Thymus (tissue), 11 donors: Measurements from ENCODE around the gene GPR33. TPM values are rescaled to one million over a fixed set of nuclear protein-coding genes. Genes with fewer than 3 reads are reported as not detected.
"Not testable (repeated sequence)": the region's sequence is repeated elsewhere in the genome, so short reads cannot be mapped to it uniquely, and the experiment has no call there.

Experiments used
- DNase-seq, 9 donors: peaks; one replicate each; pipeline ENCODE4 v3.0.0-alpha.2; 2013; ENCODE audit warnings: low spot score in 9 of 9, low read depth in 6 of 9, missing footprints in 1 of 9
- H3K27ac ChIP-seq, 2 donors: one replicate each; pipeline ENCODE4 v1.5.1; 2013; ENCODE audit warnings: control low read depth in 1 of 2, low read depth in 1 of 2, low read length in 1 of 2, mild to moderate bottlenecking in 1 of 2, moderate library complexity in 1 of 2
- H3K27me3 ChIP-seq, 2 donors: one replicate each; pipeline ENCODE4 v1.5.1; 2013; ENCODE audit warnings: low read length in 1 of 2; ENCODE audit not compliant: control insufficient read depth in 2 of 2, insufficient read depth in 1 of 2
- H3K36me3 ChIP-seq, 2 donors: one replicate each; pipeline ENCODE4 v1.5.1; 2013; ENCODE audit warnings: low read length in 1 of 2, mild to moderate bottlenecking in 1 of 2, moderate library complexity in 1 of 2; ENCODE audit not compliant: control insufficient read depth in 2 of 2, insufficient read depth in 2 of 2
- H3K4me1 ChIP-seq, 2 donors: one replicate each; pipeline ENCODE4 v1.5.1; 2013; ENCODE audit warnings: low read length in 2 of 2; ENCODE audit not compliant: control insufficient read depth in 2 of 2, insufficient read depth in 2 of 2
- H3K4me3 ChIP-seq, 2 donors: one replicate each; pipeline ENCODE4 v1.5.1; 2013; ENCODE audit warnings: low read length in 2 of 2, control low read depth in 1 of 2, mild to moderate bottlenecking in 1 of 2
- H3K9me3 ChIP-seq, 2 donors: one replicate each; pipeline ENCODE4 v1.5.1; 2013; ENCODE audit warnings: low read length in 1 of 2, mild to moderate bottlenecking in 1 of 2; ENCODE audit not compliant: control insufficient read depth in 2 of 2, insufficient read depth in 1 of 2
- WGBS: extraction: QIAGEN DNeasy Blood & Tissue Kit; methylation state at CpG from one replicate; pipeline ENCODE4 v1.1.7; 2013; 5-methylcytosine and 5-hydroxymethylcytosine counted together
- polyA plus RNA-seq: library from polyadenylated mRNA; stranded (reverse); fragments of 200-250 nt; gene quantifications from one replicate; pipeline ENCODE4 v1.2.3, GENCODE V29; 2013
- total RNA-seq: library from RNA; stranded (reverse); fragments of 120-200 nt; gene quantifications from one replicate; pipeline ENCODE4 v1.2.4, GENCODE V29; 2013
- donor health status: healthy.

Gene GPR33
- total and polyA plus RNA-seq, 2 donors, result 0.14 TPM; not detected in 1

- no peak for DNase-seq
- H3K27me3 ChIP-seq, result no peaks in the 10 kb centered on the region
- whole genome bisulfite sequencing, result 90% methylated on average over 4 of the region's 4 CpGs
- H3K4me3 ChIP-seq, result no peak overlapping the region
- H3K4me1 ChIP-seq, result no peaks in the 10 kb centered on the region
- H3K36me3 ChIP-seq, result no peaks in the 10 kb centered on the region
- H3K27ac ChIP-seq, result no peak overlapping the region
- no peaks in the 10 kb centered on the region for H3K9me3 ChIP-seq
These were observed 11.5 kb downstream of the GPR33 start for GRCh38 chr14:31476131-31476866.

GRCh38 chr14:31466554-31466953 lies 21.3 kb downstream of the GPR33 start:
- H3K27me3 ChIP-seq, result no peaks in the 10 kb centered on the region
- no peak overlapping the region for H3K4me3 ChIP-seq
- H3K36me3 ChIP-seq, result no peaks in the 10 kb centered on the region
- no peaks in the 10 kb centered on the region for H3K4me1 ChIP-seq
- H3K27ac ChIP-seq, result no peak overlapping the region
- no peaks in the 10 kb centered on the region for H3K9me3 ChIP-seq
- 95% methylated on average over 6 of the region's 6 CpGs for WGBS
- DNase-seq, result no peak

- Histone ChIP-seq H3K27me3 (no peaks in the 10 kb centered on the region), H3K27ac (no peak overlapping the region), H3K4me1 (no peaks in the 10 kb centered on the region), H3K9me3 (no peaks in the 10 kb centered on the region), H3K36me3 (no peaks in the 10 kb centered on the region), H3K4me3 (no peak overlapping the region)
- DNase-seq, result no peak
These were observed 22.7 kb downstream of the GPR33 start for GRCh38 chr14:31465111-31465510.

GRCh38 chr14:31462450-31462849 lies 25.4 kb downstream of the GPR33 start:
- not testable (repeated sequence) for H3K4me1 ChIP-seq, DNase-seq, H3K9me3 ChIP-seq, H3K36me3 ChIP-seq, H3K27me3 ChIP-seq, H3K4me3 ChIP-seq, H3K27ac ChIP-seq
- 95% methylated on average over 2 of the region's 2 CpGs for WGBS

- WGBS, result 93% methylated on average over 3 of the region's 3 CpGs
- Histone ChIP-seq H3K4me1 (no peaks in the 10 kb centered on the region), H3K27me3 (no peaks in the 10 kb centered on the region), H3K9me3 (no peaks in the 10 kb centered on the region), H3K36me3 (no peaks in the 10 kb centered on the region), H3K4me3 (no peak overlapping the region), H3K27ac (no peak overlapping the region)
- no peak for DNase-seq
These were observed 26.3 kb downstream of the GPR33 start for GRCh38 chr14:31461545-31461944.

- Histone ChIP-seq H3K4me1 (no peaks in the 10 kb centered on the region), H3K36me3 (peaks cover 0 to 1% of the 10 kb centered on the region in 2 donors), H3K9me3 (no peaks in the 10 kb centered on the region), H3K4me3 (peak overlapping the region; percentile 67 to 82), H3K27me3 (no peaks in the 10 kb centered on the region), H3K27ac (no peak overlapping the region)
- peak in 3 of 9 donors; percentile 0 to 8 (median 4) for DNase-seq
- 68% methylated on average over 11 of the region's 11 CpGs for WGBS
These were observed 29.9 kb downstream of the GPR33 start for GRCh38 chr14:31457665-31458659.

- DNase-seq, result peak; percentile 78 to 97 (median 91)
- H3K9me3 ChIP-seq, result no peaks in the 10 kb centered on the region
- peaks cover 2 to 3% of the 10 kb centered on the region in 2 donors for H3K36me3 ChIP-seq
- no peaks in the 10 kb centered on the region for H3K27me3 ChIP-seq
- H3K27ac ChIP-seq, result peak within 1 kb of the TSS; percentile 78 to 80
- H3K4me3 ChIP-seq, result peak within 1 kb of the TSS; percentile 67 to 82
- 2% methylated on average over 70 of the region's 70 CpGs for WGBS
- no peaks in the 10 kb centered on the region for H3K4me1 ChIP-seq
These were observed 30.8 kb downstream of the GPR33 start, which contains the start of gene DTD2 for GRCh38 chr14:31456841-31457664. Gene DTD2 (minus strand): TSS chr14:31457506. CDS start chr14:31457393, 113 bp downstream.

GRCh38 chr14:31449971-31450610 lies 37.7 kb downstream of the GPR33 start:
- no peak overlapping the region for H3K27ac ChIP-seq
- no peak overlapping the region for H3K4me3 ChIP-seq
- WGBS, result 93% methylated on average over 2 of the region's 2 CpGs
- H3K27me3 ChIP-seq, result no peaks in the 10 kb centered on the region
- DNase-seq, result peak in 3 of 9 donors; percentile 9 to 35 (median 22)
- peaks cover 3 to 4% of the 10 kb centered on the region in 2 donors for H3K36me3 ChIP-seq
- no peaks in the 10 kb centered on the region for H3K9me3 ChIP-seq
- no peaks in the 10 kb centered on the region for H3K4me1 ChIP-seq
